Bronchial epithelial cell (primary cell): ENCODE measurements around the gene POMP. TPM values are rescaled to one million over a fixed set of nuclear protein-coding genes. Genes with fewer than 3 reads are reported as not detected.

ENCODE experiments used
- DNase-seq: peaks from one replicate; pipeline ENCODE4 v3.0.0-alpha.2; 2010; ENCODE audit warnings: low read depth
- FAIRE-seq: peaks from 2 replicates; lab custom pipeline; 2011; peaks lifted over from hg19 to GRCh38; lab: Jason Lieb, UNC
- H3K27me3 ChIP-seq: 2 replicates; pipeline ENCODE4 v1.5.1; 2011; ENCODE audit warnings: low read length; ENCODE audit not compliant: control insufficient read depth, insufficient read depth
- H3K36me3 ChIP-seq: 2 replicates; pipeline ENCODE4 v1.5.1; 2011; ENCODE audit warnings: low read length; ENCODE audit not compliant: control insufficient read depth, insufficient read depth
- H3K4me3 ChIP-seq: 2 replicates; pipeline ENCODE4 v1.5.1; 2011; ENCODE audit warnings: mild to moderate bottlenecking, low read depth, low read length, control low read depth
- total RNA-seq: library from RNA; depleted of rRNA; stranded (reverse); fragments of >200 nt; gene quantifications from 2 replicates; pipeline ENCODE4 v1.2.1, GENCODE V29; 2014
- TF ChIP-seq, protein P1 (sequence below): IDR thresholded peaks from 2 replicates; pipeline ENCODE4 v1.5.1; 2011; ENCODE audit warnings: mild to moderate bottlenecking, moderate library complexity, low read length, control low read depth, inconsistent platforms; ENCODE audit not compliant: insufficient read depth, severe bottlenecking

POMP gene
- total RNA-seq, 1 donor from 2014 or later, result 51.9 TPM

DNA sequence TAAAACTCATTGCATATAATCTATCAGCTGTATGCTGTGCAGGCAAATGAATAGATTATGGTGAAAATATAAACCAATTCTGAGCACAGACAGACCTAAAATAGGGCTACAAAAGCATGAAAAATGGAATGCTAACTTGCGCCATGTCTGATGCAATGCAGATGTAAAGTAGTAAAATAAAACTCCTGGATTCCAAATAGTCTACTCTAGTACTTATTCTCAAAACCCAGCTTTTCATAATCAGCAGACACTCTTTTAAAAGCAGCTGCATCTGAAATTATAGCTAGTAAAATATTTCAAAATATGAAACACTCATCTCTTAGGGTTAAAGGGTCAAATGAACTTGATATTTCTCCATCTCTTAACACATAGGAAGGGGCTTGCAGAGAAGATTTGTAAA lies 4.7 kb upstream of the POMP start:
- TF ChIP-seq, protein P1, sequence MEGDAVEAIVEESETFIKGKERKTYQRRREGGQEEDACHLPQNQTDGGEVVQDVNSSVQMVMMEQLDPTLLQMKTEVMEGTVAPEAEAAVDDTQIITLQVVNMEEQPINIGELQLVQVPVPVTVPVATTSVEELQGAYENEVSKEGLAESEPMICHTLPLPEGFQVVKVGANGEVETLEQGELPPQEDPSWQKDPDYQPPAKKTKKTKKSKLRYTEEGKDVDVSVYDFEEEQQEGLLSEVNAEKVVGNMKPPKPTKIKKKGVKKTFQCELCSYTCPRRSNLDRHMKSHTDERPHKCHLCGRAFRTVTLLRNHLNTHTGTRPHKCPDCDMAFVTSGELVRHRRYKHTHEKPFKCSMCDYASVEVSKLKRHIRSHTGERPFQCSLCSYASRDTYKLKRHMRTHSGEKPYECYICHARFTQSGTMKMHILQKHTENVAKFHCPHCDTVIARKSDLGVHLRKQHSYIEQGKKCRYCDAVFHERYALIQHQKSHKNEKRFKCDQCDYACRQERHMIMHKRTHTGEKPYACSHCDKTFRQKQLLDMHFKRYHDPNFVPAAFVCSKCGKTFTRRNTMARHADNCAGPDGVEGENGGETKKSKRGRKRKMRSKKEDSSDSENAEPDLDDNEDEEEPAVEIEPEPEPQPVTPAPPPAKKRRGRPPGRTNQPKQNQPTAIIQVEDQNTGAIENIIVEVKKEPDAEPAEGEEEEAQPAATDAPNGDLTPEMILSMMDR, result no peak
- FAIRE-seq (no peak), DNase-seq (no peak)
- H3K27me3 ChIP-seq, result no peaks in the 10 kb centered on the region
- H3K36me3 ChIP-seq, result no peaks in the 10 kb centered on the region
- no peak overlapping the region for H3K4me3 ChIP-seq

DNA sequence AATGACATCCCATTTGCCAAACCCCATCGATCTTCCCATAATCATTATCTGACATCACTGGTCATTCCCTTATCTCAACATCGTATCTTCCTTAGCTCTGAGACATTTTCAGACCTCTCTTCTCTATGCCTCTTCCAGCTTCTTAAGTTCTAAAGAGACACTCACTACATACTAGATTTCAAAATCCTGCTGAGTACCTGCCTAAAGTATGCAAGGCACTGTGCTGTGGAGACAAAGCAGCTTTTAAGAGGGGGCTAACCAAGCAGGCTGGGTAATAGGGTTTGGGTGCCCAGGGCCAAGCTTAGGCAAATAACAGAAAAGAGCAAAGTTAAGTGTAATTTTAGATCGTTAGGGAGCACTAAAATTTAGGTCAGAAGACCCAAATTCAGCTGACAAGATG lies 3.4 kb upstream of the POMP start:
- no peak for FAIRE-seq
- H3K4me3 ChIP-seq, result no peak overlapping the region
- TF ChIP-seq, protein P1, result no peak
- no peaks in the 10 kb centered on the region for H3K27me3 ChIP-seq
- H3K36me3 ChIP-seq, result no peaks in the 10 kb centered on the region
- DNase-seq, result peak; percentile 61

DNA sequence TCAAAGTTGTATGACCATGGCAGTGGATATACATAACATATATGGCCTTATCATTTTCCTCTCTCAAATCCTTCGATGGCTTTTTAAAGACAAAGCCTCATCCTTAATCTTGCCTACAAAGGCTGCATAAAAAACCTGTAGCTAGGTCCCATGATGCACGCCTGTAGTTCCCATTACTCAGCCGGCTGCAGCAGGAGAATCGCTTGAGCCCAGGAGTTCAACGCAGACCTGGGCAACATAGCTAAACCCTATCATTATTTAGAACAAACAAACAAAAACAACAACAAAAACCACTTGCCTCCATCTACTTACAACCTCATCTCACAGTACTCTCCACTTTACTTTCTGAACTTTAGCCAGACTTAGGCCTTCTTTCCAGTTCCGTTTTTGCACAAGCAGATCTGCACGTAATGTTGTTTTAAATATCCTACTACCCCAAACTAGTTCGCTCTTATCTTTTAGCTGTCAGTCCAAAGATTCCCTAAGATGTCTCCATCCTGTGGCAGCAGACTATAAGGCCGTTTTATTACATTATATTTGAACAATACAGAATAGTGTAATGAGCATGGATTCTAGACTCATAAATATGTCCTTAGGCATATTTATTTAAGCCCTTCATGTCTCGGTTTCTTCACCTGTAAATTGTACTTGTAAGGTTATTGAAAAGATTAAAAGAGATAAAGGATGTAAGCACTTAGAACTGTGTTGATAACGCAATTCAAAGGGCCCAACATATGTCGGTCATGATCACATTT lies 969 bp upstream of the POMP start:
- peaks cover 4% of the 10 kb centered on the region for H3K36me3 ChIP-seq
- TF ChIP-seq, protein P1, result no peak
- H3K4me3 ChIP-seq, result peak overlapping the region; percentile 91
- no peaks in the 10 kb centered on the region for H3K27me3 ChIP-seq
- DNase-seq (peak; percentile 19), FAIRE-seq (no peak)

DNA sequence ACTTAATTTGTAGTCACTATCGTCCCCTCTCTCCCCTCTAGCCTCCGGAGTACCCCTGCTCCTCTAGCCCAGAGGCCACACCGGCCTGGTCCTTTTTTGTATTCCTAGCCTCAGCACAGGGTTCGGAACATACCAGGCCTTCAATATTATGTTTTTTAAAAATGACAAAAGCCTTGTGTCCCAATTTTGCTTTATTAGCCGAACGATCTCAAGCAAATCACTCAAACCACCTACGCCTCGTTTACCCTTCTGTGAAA lies 463 bp upstream of the POMP start:
- TF ChIP-seq, protein P1, result no peak
- H3K36me3 ChIP-seq, result peaks cover 5% of the 10 kb centered on the region
- H3K27me3 ChIP-seq, result no peaks in the 10 kb centered on the region
- FAIRE-seq (no peak), DNase-seq (no peak)
- peak overlapping the region; percentile 91 for H3K4me3 ChIP-seq

DNA sequence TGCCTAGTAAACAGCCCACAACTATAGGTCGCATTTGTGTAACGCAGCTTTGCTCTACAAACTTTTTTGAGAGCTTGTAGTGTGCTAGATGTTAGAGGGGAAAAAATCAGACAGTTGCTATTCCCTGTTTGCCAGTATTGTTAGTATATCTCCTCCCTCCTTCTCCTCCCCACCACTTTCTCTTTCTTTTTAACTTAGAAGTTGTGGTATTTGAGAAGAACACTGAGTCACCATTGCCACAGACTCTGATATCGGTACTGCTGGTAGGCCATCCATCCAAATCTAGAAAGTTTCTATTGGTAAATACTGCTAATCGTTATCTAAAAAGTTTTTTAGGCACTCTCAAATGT lies 666 bp downstream of the POMP start:
- H3K4me3 ChIP-seq, result peak overlapping the region; percentile 91
- TF ChIP-seq, protein P1, result no peak
- FAIRE-seq (no peak), DNase-seq (peak; percentile 59)
- H3K27me3 ChIP-seq, result no peaks in the 10 kb centered on the region
- H3K36me3 ChIP-seq, result peaks cover 7% of the 10 kb centered on the region
